ENCODE measurements around the gene GPR137. TPM values are rescaled to one million over a fixed set of nuclear protein-coding genes. Genes with fewer than 3 reads are reported as not detected.

Gene GPR137
- total and polyA plus RNA-seq, 9 of the 15 experiments (the other 6 are each of a cell fraction or from before 2014, with no cell fraction given): 0.32 to 26.7 (median 10.7) TPM

GRCh38 chr11:64269540-64270220, 16.0 kb upstream of the GPR137 start (continued):
- TF ChIP-seq, protein P1, sequence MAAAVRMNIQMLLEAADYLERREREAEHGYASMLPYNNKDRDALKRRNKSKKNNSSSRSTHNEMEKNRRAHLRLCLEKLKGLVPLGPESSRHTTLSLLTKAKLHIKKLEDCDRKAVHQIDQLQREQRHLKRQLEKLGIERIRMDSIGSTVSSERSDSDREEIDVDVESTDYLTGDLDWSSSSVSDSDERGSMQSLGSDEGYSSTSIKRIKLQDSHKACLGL (CRISPR knock-in tag; IDR thresholded peaks at IDR 0.05; ENCODE audit: borderline replicate concordance, poor library complexity, severe bottlenecking): no peak
- TF ChIP-seq ZNF436 (CRISPR knock-in tag; IDR thresholded peaks at IDR 0.05) (no peak; the same call in 1 of the 2 replicates), PPARD (CRISPR knock-in tag; IDR thresholded peaks at IDR 0.05) (no peak), ZEB2 (IDR thresholded peaks at IDR 0.05) (no peak), HSF4 (CRISPR knock-in tag; IDR thresholded peaks at IDR 0.05; ENCODE audit: borderline replicate concordance) (no peak), CREM (IDR thresholded peaks at IDR 0.05; ENCODE audit: low read depth) (peak; percentile 90), MEIS2 (IDR thresholded peaks at IDR 0.05; ENCODE audit: partially characterized antibody) (peak; percentile 53), MEF2A (IDR thresholded peaks at IDR 0.05; ENCODE audit: control insufficient read depth, low read depth, low read length) (no peak; the same call in 1 of the 2 replicates), CHD4 (IDR thresholded peaks at IDR 0.05; ENCODE audit: insufficient read depth, insufficient replicate concordance, low read depth, low read length, poor library complexity, severe bottlenecking) (peak; percentile 7), PCBP1 (IDR thresholded peaks at IDR 0.05; ENCODE audit: low read depth, low read length, poor library complexity, severe bottlenecking) (no peak), PHB2 (IDR thresholded peaks at IDR 0.05; ENCODE audit: low read depth) (no peak), ZNF212 (CRISPR knock-in tag; IDR thresholded peaks at IDR 0.05) (no peak), PHB (CRISPR knock-in tag; IDR thresholded peaks at IDR 0.05) (peak; percentile 78), SFPQ (IDR thresholded peaks at IDR 0.05; ENCODE audit: low read depth, low read length) (no peak), CTBP1 (IDR thresholded peaks at IDR 0.05; ENCODE audit: borderline replicate concordance) (no peak), DPF2 (IDR thresholded peaks at IDR 0.05) (no peak), BRF1 (IDR thresholded peaks at IDR 0.05; ENCODE audit: borderline replicate concordance, extremely low read depth, insufficient read length) (no peak)
- TF ChIP-seq, protein P2, sequence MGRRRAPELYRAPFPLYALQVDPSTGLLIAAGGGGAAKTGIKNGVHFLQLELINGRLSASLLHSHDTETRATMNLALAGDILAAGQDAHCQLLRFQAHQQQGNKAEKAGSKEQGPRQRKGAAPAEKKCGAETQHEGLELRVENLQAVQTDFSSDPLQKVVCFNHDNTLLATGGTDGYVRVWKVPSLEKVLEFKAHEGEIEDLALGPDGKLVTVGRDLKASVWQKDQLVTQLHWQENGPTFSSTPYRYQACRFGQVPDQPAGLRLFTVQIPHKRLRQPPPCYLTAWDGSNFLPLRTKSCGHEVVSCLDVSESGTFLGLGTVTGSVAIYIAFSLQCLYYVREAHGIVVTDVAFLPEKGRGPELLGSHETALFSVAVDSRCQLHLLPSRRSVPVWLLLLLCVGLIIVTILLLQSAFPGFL (CRISPR knock-in tag; IDR thresholded peaks at IDR 0.05): peak; percentile 88
- TF ChIP-seq, protein P3, sequence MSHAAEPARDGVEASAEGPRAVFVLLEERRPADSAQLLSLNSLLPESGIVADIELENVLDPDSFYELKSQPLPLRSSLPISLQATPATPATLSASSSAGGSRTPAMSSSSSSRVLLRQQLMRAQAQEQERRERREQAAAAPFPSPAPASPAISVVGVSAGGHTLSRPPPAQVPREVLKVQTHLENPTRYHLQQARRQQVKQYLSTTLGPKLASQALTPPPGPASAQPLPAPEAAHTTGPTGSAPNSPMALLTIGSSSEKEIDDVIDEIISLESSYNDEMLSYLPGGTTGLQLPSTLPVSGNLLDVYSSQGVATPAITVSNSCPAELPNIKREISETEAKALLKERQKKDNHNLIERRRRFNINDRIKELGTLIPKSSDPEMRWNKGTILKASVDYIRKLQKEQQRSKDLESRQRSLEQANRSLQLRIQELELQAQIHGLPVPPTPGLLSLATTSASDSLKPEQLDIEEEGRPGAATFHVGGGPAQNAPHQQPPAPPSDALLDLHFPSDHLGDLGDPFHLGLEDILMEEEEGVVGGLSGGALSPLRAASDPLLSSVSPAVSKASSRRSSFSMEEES (CRISPR knock-in tag; IDR thresholded peaks at IDR 0.05): peak; percentile 35; the same call in 1 of the 2 replicates
- TF ChIP-seq, protein P4, sequence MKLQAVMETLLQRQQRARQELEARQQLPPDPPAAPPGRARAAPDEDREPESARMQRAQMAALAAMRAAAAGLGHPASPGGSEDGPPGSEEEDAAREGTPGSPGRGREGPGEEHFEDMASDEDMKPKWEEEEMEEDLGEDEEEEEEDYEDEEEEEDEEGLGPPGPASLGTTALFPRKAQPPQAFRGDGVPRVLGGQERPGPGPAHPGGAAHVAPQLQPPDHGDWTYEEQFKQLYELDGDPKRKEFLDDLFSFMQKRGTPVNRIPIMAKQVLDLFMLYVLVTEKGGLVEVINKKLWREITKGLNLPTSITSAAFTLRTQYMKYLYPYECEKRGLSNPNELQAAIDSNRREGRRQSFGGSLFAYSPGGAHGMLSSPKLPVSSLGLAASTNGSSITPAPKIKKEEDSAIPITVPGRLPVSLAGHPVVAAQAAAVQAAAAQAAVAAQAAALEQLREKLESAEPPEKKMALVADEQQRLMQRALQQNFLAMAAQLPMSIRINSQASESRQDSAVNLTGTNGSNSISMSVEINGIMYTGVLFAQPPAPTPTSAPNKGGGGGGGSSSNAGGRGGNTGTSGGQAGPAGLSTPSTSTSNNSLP (IDR thresholded peaks at IDR 0.05; ENCODE audit: borderline replicate concordance, low read depth, low read length): peak; percentile 49; the same call in 1 of the 2 replicates
